ENCODE measurements around the gene METTL26. TPM values are rescaled to one million over a fixed set of nuclear protein-coding genes. Genes with fewer than 3 reads are reported as not detected.

Gene METTL26
- total and polyA plus RNA-seq, 9 of the 15 experiments (the other 6 are each of a cell fraction or from before 2014, with no cell fraction given) = 7.3 to 262 (median 80.9) TPM

GRCh38 chr16:589658-590187, 46.4 kb downstream of the METTL26 start, which contains the start of gene RAB40C (continued):
- TF ChIP-seq MBD2 (IDR thresholded peaks at IDR 0.05; ENCODE audit: borderline replicate concordance, low read depth) (peak; percentile 93), PBX2 (CRISPR knock-in tag; IDR thresholded peaks at IDR 0.05; ENCODE audit: low read depth) (peak; percentile 98), PBX2 (tag; conservative IDR thresholded peaks at IDR 0.05; ENCODE audit: low read depth) (peak; percentile 99), NR2C2 (CRISPR knock-in tag; IDR thresholded peaks at IDR 0.05) (no peak), NR2C2 (tag; IDR thresholded peaks at IDR 0.05) (0 out of 2 replicates have a peak, but pooled peaks have one; percentile 1), DLX4 (CRISPR knock-in tag; IDR thresholded peaks at IDR 0.05) (no peak), ELF4 (CRISPR knock-in tag; IDR thresholded peaks at IDR 0.05) (peak; percentile 43; the same call in 1 of the 2 replicates), PKNOX1 (IDR thresholded peaks at IDR 0.05) (peak; percentile 100), NCOA6 (IDR thresholded peaks at IDR 0.05) (no peak), RFX1 (IDR thresholded peaks at IDR 0.05) (no peak), ASH1L (IDR thresholded peaks at IDR 0.05; ENCODE audit: borderline replicate concordance, low read depth, partially characterized antibody) (peak; percentile 82), MAZ (CRISPR knock-in tag; conservative IDR thresholded peaks at IDR 0.05 in 1 of 2, IDR thresholded peaks at IDR 0.05 in 1 of 2) (peak; percentile 43 to 54; a peak in 2 of 4 replicates), CREM (IDR thresholded peaks at IDR 0.05; ENCODE audit: low read depth) (peak; percentile 86), PRDM10 (IDR thresholded peaks at IDR 0.05; ENCODE audit: partially characterized antibody) (peak; percentile 81), EP400 (IDR thresholded peaks at IDR 0.05) (peak; percentile 75; the same call in 1 of the 2 replicates), DPF2 (IDR thresholded peaks at IDR 0.05) (0 out of 2 replicates have a peak, but pooled peaks have one; percentile 18), RHOXF2B (CRISPR knock-in tag; conservative IDR thresholded peaks at IDR 0.05) (no peak), HCFC1 (IDR thresholded peaks at IDR 0.05; ENCODE audit: low read depth, low read length) (peak; percentile 44; the same call in 1 of the 2 replicates), SP1 (CRISPR knock-in tag; IDR thresholded peaks at IDR 0.05) (peak; percentile 87), YY1 (IDR thresholded peaks at IDR 0.05; ENCODE audit: borderline replicate concordance in 1 of 3, control insufficient read depth in 1 of 3, extremely low read depth in 1 of 3, insufficient read depth in 3 of 3, insufficient read length in 1 of 3, insufficient replicate concordance in 2 of 3, low read depth in 1 of 3, low read length in 2 of 3) (peak in 1 of 3 experiments; percentile 26), NRF1 (conservative IDR thresholded peaks at IDR 0.05 in 1 of 2, IDR thresholded peaks at IDR 0.05 in 1 of 2) (no peak; a peak in 1 of 4 replicates)
